SK-N-MC (cell line): ENCODE results near the gene SCARF2.
"Not testable (repeated sequence)": the region's sequence is repeated elsewhere in the genome, so short reads cannot be mapped to it uniquely, and the experiment has no call there.

ENCODE experiments used
- FOXP2 ChIP-seq: optimal IDR thresholded peaks from 2 replicates; pipeline ENCODE3; 2011; ENCODE audit warnings: mild to moderate bottlenecking, moderate library complexity; ENCODE audit not compliant: insufficient read depth; ENCODE audit errors: extremely low read length, control extremely low read depth
- POLR2AphosphoS5 ChIP-seq: IDR thresholded peaks from 2 replicates; pipeline ENCODE4 v1.6.1; 2012; ENCODE audit warnings: mild to moderate bottlenecking, low read depth, low read length, borderline replicate concordance

DNA sequence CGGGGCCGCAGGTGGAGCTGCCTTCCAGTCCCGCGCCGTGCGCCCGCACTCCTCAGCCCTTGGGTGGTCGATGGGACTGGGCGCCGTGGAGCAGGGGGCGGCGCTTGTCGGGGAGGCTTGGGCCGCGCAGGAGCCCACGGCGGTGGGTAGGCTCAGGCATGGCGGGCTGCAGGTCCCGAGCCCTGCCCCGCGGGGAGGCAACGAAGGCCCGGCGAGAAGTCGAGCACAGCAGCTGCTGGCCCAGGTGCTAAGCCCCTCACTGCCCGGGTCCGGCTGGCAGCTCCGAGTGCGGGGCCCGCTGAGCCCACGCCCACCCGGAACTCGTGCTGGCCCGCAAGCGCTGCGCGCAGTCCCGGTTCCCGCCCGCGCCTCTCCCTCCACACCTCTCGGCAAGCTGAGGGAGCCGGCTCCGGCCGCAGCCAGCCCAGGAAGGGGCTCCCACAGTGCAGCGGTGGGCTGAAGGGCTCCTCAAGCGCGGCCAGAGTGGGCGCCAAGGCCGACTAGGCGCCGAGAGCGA lies 45.2 kb downstream of the SCARF2 start:
- TF ChIP-seq POLR2AphosphoS5, FOXP2: not testable (repeated sequence)
